Spleen (tissue), 7 donors: Measurements from ENCODE around the gene ADAMTS18.

Experiments
- POLR2A ChIP-seq, 3 donors: fragments of 450-650 bp; IDR thresholded peaks; one replicate each; pipeline ENCODE4 v1.5.1; 2017; ENCODE audit warnings: antibody characterized with exemption in 3 of 3, mild to moderate bottlenecking in 1 of 3
- POLR2AphosphoS5 ChIP-seq, 3 donors: sonication (generic); formaldehyde crosslinking; IDR thresholded peaks; one replicate each; pipeline ENCODE4 v1.5.1; 2017; ENCODE audit warnings: antibody characterized with exemption in 3 of 3
- TF ChIP-seq, protein P1 (sequence below), 11 experiments: fragments of 200-600 bp in 7 of 11; fragments of 450-650 bp in 4 of 11; sonication (generic) in 4 of 11; IDR thresholded peaks in 8 of 11; conservative IDR thresholded peaks in 3 of 11; 1 replicate in 7 of 11; 2 replicates in 4 of 11; pipeline versions ENCODE4 v1.4.0 to v1.8.0; 2016 to 2021; ENCODE audit warnings: antibody characterized with exemption in 11 of 11, inconsistent platforms in 4 of 11, mild to moderate bottlenecking in 1 of 11
- donor health status: DM: no; HTN: no; CAD: no; lungs with moderate emphysema.
- donor health status: DM: no; HTN: no; CAD: no.
- donor health status: DM: no; HTN: no; CAD: no.

- no peak for TF ChIP-seq POLR2A (IDR thresholded peaks at IDR 0.05)
- TF ChIP-seq, protein P1, sequence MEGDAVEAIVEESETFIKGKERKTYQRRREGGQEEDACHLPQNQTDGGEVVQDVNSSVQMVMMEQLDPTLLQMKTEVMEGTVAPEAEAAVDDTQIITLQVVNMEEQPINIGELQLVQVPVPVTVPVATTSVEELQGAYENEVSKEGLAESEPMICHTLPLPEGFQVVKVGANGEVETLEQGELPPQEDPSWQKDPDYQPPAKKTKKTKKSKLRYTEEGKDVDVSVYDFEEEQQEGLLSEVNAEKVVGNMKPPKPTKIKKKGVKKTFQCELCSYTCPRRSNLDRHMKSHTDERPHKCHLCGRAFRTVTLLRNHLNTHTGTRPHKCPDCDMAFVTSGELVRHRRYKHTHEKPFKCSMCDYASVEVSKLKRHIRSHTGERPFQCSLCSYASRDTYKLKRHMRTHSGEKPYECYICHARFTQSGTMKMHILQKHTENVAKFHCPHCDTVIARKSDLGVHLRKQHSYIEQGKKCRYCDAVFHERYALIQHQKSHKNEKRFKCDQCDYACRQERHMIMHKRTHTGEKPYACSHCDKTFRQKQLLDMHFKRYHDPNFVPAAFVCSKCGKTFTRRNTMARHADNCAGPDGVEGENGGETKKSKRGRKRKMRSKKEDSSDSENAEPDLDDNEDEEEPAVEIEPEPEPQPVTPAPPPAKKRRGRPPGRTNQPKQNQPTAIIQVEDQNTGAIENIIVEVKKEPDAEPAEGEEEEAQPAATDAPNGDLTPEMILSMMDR (IDR thresholded peaks at IDR 0.05 in 8 of 11, conservative IDR thresholded peaks at IDR 0.05 in 3 of 11), result no peak
- no peak for TF ChIP-seq POLR2AphosphoS5 (IDR thresholded peaks at IDR 0.05)
These were observed 102.8 kb downstream of the ADAMTS18 start for GRCh38 chr16:77331802-77332586.
